WERI-Rb-1 (cell line): ENCODE measurements around the gene USP31.

Experiments
- DNase-seq: peaks from one replicate; pipeline ENCODE4 v3.0.0-alpha.2; 2020
- H3K27ac ChIP-seq: fragments of 250-450 bp; sonication (Bioruptor Pico); 2 replicates; pipeline ENCODE4 v1.5.1; 2020; ENCODE audit warnings: mild to moderate bottlenecking, moderate library complexity
- H3K27me3 ChIP-seq: fragments of 250-450 bp; sonication (Bioruptor Pico); 2 replicates; pipeline ENCODE4 v1.5.1; 2021; ENCODE audit warnings: mild to moderate bottlenecking, low read depth, moderate library complexity; ENCODE audit not compliant: insufficient read depth, severe bottlenecking
- H3K36me3 ChIP-seq: fragments of 250-450 bp; sonication (Bioruptor Pico); 2 replicates; pipeline ENCODE4 v1.5.1; 2020; ENCODE audit warnings: mild to moderate bottlenecking, moderate library complexity
- H3K4me3 ChIP-seq: 2 replicates; pipeline ENCODE4 v1.5.1; 2011; ENCODE audit warnings: low read depth, mild to moderate bottlenecking, control low read depth, low read length
- H3K9me3 ChIP-seq: fragments of 250-450 bp; sonication (Bioruptor Pico); 2 replicates; pipeline ENCODE4 v1.5.1; 2021; ENCODE audit warnings: mild to moderate bottlenecking, moderate library complexity; ENCODE audit not compliant: severe bottlenecking
- CTCF ChIP-seq: IDR thresholded peaks from 2 replicates; pipeline ENCODE4 v1.5.1; 2011; ENCODE audit warnings: low read depth, mild to moderate bottlenecking, control low read depth, inconsistent platforms, low read length

USP31 gene

DNA sequence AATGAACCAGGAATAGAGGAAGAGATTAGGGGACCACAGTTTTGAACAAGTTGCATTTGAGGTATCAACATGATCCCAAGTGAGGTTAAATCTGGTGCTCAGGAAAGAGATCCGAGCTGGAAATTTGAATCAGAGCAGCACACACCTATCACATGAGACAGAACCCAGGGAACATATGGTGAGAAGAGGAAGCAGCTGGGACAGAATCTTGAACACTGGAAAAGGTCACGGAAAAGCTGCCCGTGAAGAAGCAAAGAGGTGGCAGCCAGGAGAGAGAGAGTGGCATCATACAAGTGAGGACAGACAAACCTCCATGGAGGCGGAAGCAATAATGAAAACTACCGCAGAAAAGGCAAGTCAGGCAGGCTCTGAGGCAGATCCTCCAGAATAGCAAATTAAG is 36.1 kb downstream of the USP31 start:
- no peak for TF ChIP-seq CTCF
- no peaks in the 10 kb centered on the region for H3K27me3 ChIP-seq
- H3K4me3 ChIP-seq = no peak overlapping the region
- peak; percentile 21 for DNase-seq
- H3K27ac ChIP-seq = peak overlapping the region; percentile 41
- H3K9me3 ChIP-seq = no peaks in the 10 kb centered on the region
- 0 out of 2 replicates have a peak, but pooled peaks cover under 1% of the 10 kb centered on the region for H3K36me3 ChIP-seq

DNA sequence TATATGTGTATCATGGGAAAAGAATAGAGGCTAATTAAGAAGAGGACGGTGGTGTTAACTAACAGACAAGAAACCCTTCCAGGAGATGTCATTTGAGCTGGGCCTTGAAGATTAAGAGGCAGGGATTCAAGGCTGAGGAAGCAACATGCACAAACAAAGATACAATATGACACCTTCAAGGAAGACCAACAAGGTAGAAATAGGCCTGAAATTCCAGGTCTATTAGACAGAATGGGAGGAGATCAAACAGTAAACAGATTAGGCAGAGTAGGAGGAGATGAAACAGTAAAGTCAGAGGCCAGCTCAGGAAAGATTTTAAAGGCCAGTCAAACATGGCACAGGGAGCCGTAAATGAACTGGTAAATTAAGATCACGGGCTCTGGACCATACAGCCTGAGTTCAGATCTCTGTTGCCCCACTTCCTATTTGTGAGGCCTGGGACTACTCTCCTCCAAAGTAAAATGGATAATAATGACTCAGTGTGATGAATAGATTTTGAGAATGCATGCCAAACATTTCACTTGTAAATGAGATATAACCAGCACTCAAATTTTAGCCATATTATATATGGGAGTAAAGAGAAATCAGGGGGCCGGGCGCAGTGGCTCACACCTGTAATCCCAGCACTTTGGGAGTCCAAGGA is 38.9 kb downstream of the USP31 start:
- no peak for TF ChIP-seq CTCF
- Histone ChIP-seq H3K27me3 (no peaks in the 10 kb centered on the region), H3K4me3 (no peak overlapping the region), H3K27ac (no peak overlapping the region), H3K9me3 (no peaks in the 10 kb centered on the region), H3K36me3 (peaks cover 17% of the 10 kb centered on the region)
- no peak for DNase-seq

DNA sequence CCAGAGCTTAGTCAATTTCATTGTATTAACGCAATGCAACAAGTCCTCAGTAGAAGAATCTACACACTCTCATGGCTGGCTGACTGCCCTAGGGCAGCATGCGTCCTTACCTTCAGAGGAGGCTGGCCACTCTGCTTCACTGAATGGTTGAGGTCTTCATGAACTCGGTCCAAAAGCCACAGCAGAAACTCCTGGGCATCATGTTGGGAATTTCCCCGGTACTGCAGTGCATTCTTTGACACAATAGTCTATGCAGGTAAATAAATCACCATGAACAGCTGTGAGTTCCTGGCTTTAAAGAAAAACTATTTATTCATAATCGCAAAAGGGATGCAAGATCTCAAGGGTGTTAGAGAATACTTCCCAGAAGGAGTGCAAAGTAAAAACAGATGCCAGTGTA is 41.3 kb downstream of the USP31 start:
- peaks cover 28% of the 10 kb centered on the region for H3K36me3 ChIP-seq
- no peak overlapping the region for H3K4me3 ChIP-seq
- no peaks in the 10 kb centered on the region for H3K27me3 ChIP-seq
- no peak for TF ChIP-seq CTCF
- DNase-seq = no peak
- H3K9me3 ChIP-seq = no peaks in the 10 kb centered on the region
- no peak overlapping the region for H3K27ac ChIP-seq

GRCh38 chr16:23107117-23107516 is 42.1 kb downstream of the USP31 start:
- H3K9me3 ChIP-seq = no peaks in the 10 kb centered on the region
- peaks cover 28% of the 10 kb centered on the region for H3K36me3 ChIP-seq
- H3K27me3 ChIP-seq = no peaks in the 10 kb centered on the region
- DNase-seq = no peak
- no peak overlapping the region for H3K27ac ChIP-seq
- H3K4me3 ChIP-seq = no peak overlapping the region
- TF ChIP-seq CTCF = no peak

DNA sequence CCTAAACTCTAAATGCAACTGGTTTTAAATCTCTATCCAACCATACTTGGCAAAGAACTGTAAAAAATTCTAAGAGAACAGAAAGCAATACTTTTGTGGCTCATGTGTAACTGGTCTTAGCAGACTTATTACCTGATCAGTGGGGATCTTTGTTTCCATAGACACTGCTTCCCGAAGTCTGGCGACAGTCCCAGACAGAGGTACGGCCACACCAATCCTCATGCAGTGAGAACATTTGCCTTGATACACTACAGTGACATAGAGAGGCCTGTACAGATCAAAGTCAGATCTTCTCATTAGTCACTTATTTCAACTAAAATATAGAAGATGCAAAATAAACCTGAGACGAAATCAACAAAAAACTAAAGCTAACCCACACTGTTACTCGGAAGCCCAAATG is 43.9 kb downstream of the USP31 start:
- TF ChIP-seq CTCF = no peak
- H3K9me3 ChIP-seq = no peaks in the 10 kb centered on the region
- no peak overlapping the region for H3K4me3 ChIP-seq
- peaks cover 36% of the 10 kb centered on the region for H3K36me3 ChIP-seq
- no peak for DNase-seq
- no peak overlapping the region for H3K27ac ChIP-seq
- H3K27me3 ChIP-seq = no peaks in the 10 kb centered on the region
